Endothelial cell of umbilical vein (primary cell): ENCODE results near the gene NARS2. TPM values are rescaled to one million over a fixed set of nuclear protein-coding genes. Genes with fewer than 3 reads are reported as not detected.

Source experiments
- BruUV-seq: library from RNA; stranded (reverse); fragments of 400-500 nt; replicated peaks from 2 replicates; lab custom pipeline; 2021; lab: Mats Ljungman, UMichigan
- CTCF ChIA-PET: fragments of 300-600, 350-600 bp; sonication (Branson Sonifier 250); formaldehyde crosslinking; loops from one replicate; lab custom pipeline; 2021; ENCODE audit warnings: antibody characterized with exemption, inconsistent platforms; lab: Charles Lee
- POLR2A ChIA-PET: fragments of 300-600, 350-600 bp; sonication (Branson Sonifier 250); formaldehyde crosslinking; loops from one replicate; lab custom pipeline; 2021; ENCODE audit warnings: antibody characterized with exemption, inconsistent platforms; lab: Charles Lee
- DNase-seq: peaks from one replicate; pipeline ENCODE4 v3.0.0-alpha.2; 2011; ENCODE audit warnings: low read depth, low spot score
- FAIRE-seq: peaks from 2 replicates; lab custom pipeline; 2011; peaks lifted over from hg19 to GRCh38; lab: Jason Lieb, UNC
- H2AFZ ChIP-seq: 2 replicates; pipeline ENCODE4 v1.6.0; 2012; ENCODE audit warnings: low read depth, low read length, control low read depth, inconsistent platforms
- H3K27ac ChIP-seq: 2 replicates; pipeline ENCODE4 v1.5.1; 2011; ENCODE audit warnings: low read depth, mild to moderate bottlenecking, control low read depth, low read length, moderate library complexity; ENCODE audit not compliant: insufficient read depth
- H3K27me3 ChIP-seq, 2 experiments: 2 replicates each; pipeline versions ENCODE4 v1.6.0 to v1.6.1; 2011; ENCODE audit warnings: low read length in 2 of 2, mixed read lengths in 1 of 2; ENCODE audit not compliant: control insufficient read depth in 2 of 2, insufficient read depth in 2 of 2
- H3K36me3 ChIP-seq, 2 experiments: 2 replicates in 1 of 2; 3 replicates in 1 of 2; pipeline ENCODE4 v1.5.1; 2011; ENCODE audit warnings: low read length in 2 of 2, mild to moderate bottlenecking in 1 of 2, moderate library complexity in 1 of 2; ENCODE audit not compliant: control insufficient read depth in 2 of 2, insufficient read depth in 2 of 2; ENCODE audit errors: extremely low read depth in 1 of 2
- H3K4me1 ChIP-seq: 3 replicates; pipeline ENCODE4 v1.5.1; 2011; ENCODE audit warnings: mild to moderate bottlenecking, low read length; ENCODE audit not compliant: control insufficient read depth, insufficient read depth; ENCODE audit errors: extremely low read depth
- H3K4me2 ChIP-seq: 2 replicates; pipeline ENCODE4 v1.6.1; 2011; ENCODE audit warnings: low read length, control low read depth, mixed read lengths; ENCODE audit not compliant: insufficient read depth
- H3K4me3 ChIP-seq, 3 experiments: fragments of 200-600 bp in 1 of 3; sonication (generic), shearing (Covaris generic) in 1 of 3; replicated peaks in 1 of 3; 2 replicates each; pipeline ENCODE4 v1.5.1; 2011 to 2016; ENCODE audit warnings: control low read depth in 3 of 3, low read length in 3 of 3, mild to moderate bottlenecking in 2 of 3, inconsistent platforms in 1 of 3, low read depth in 1 of 3, moderate library complexity in 1 of 3; ENCODE audit not compliant: insufficient read depth in 1 of 3
- H3K79me2 ChIP-seq: 2 replicates; pipeline ENCODE4 v1.6.0; 2012; ENCODE audit warnings: low read length, inconsistent platforms; ENCODE audit not compliant: control insufficient read depth, insufficient read depth
- H3K9ac ChIP-seq: replicated peaks from 2 replicates; pipeline ENCODE3; 2011; ENCODE audit warnings: low read length, control low read depth; ENCODE audit not compliant: insufficient read depth; ENCODE audit errors: extremely low read depth
- H3K9me1 ChIP-seq: replicated peaks from 3 replicates; pipeline ENCODE4 v1.6.0; 2011; ENCODE audit warnings: mild to moderate bottlenecking, low read length; ENCODE audit not compliant: control insufficient read depth, insufficient read depth; ENCODE audit errors: extremely low read depth
- H3K9me3 ChIP-seq: replicated peaks from 2 replicates; pipeline ENCODE4 v1.5.1; 2012; ENCODE audit warnings: low read length, inconsistent platforms; ENCODE audit not compliant: control insufficient read depth, insufficient read depth
- H4K20me1 ChIP-seq: replicated peaks from 2 replicates; pipeline ENCODE3; 2011; ENCODE audit warnings: mild to moderate bottlenecking, low read length; ENCODE audit not compliant: control insufficient read depth, insufficient read depth; ENCODE audit errors: extremely low read depth
- CTCF ChIP-seq, 2 donors: IDR thresholded peaks; 1 replicate in 1 of 2; 2 replicates in 1 of 2; pipeline ENCODE4 v1.5.1; 2011; ENCODE audit warnings: low read length in 2 of 2, mild to moderate bottlenecking in 2 of 2, moderate library complexity in 2 of 2, control low read depth in 1 of 2, inconsistent platforms in 1 of 2, low read depth in 1 of 2; ENCODE audit not compliant: insufficient read depth in 1 of 2; ENCODE audit errors: extremely low read depth in 1 of 2
- EZH2 ChIP-seq: IDR thresholded peaks from 2 replicates; pipeline ENCODE4 v1.6.1; 2012; ENCODE audit warnings: borderline replicate concordance, low read depth, mild to moderate bottlenecking, moderate library complexity, low read length, inconsistent platforms; ENCODE audit not compliant: severe bottlenecking
- FOS ChIP-seq: IDR thresholded peaks from 2 replicates; pipeline ENCODE4 v1.6.1; 2011; ENCODE audit warnings: mild to moderate bottlenecking, low read length, moderate library complexity, borderline replicate concordance; ENCODE audit not compliant: insufficient read depth
- GATA2 ChIP-seq: IDR thresholded peaks from 2 replicates; pipeline ENCODE4 v1.7.0; 2011; ENCODE audit warnings: low read depth, mild to moderate bottlenecking, moderate library complexity, mixed read lengths, low read length; ENCODE audit not compliant: insufficient read length, insufficient read depth
- JUN ChIP-seq: IDR thresholded peaks from 2 replicates; pipeline ENCODE4 v1.6.1; 2011; ENCODE audit warnings: borderline replicate concordance, low read depth; ENCODE audit not compliant: insufficient read length, insufficient read depth
- MAX ChIP-seq: IDR thresholded peaks from 2 replicates; pipeline ENCODE4 v1.6.1; 2011; ENCODE audit not compliant: insufficient read depth, insufficient read length
- MYC ChIP-seq: IDR thresholded peaks from one replicate; pipeline ENCODE4 v1.6.1; 2011; ENCODE audit warnings: mild to moderate bottlenecking, low read depth, low read length
- POLR2A ChIP-seq: IDR thresholded peaks from 2 replicates; pipeline ENCODE4 v1.6.1; 2012; ENCODE audit warnings: low read depth, mild to moderate bottlenecking, control low read depth, low read length
- POLR2AphosphoS5 ChIP-seq: IDR thresholded peaks from 2 replicates; pipeline ENCODE4 v1.6.1; 2012; ENCODE audit warnings: low read depth, mild to moderate bottlenecking, control low read depth, low read length, moderate library complexity; ENCODE audit not compliant: insufficient read depth
- dilution Hi-C: fragments of 300-500 bp; cut with MboI; formaldehyde crosslinking; loops from one replicate; pipeline ENCODE4 v1.15.0; 2019; ENCODE audit warnings: low sequenced_read_pairs; ENCODE audit not compliant: extremely low pct_ligation_motif_present
- intact Hi-C: fragments of 100-400 bp; cut with micrococcal nuclease; formaldehyde crosslinking; loops from one replicate; pipeline ENCODE4 v1.10.0; 2022
- polyA plus RNA-seq, 4 experiments: library from polyadenylated mRNA; depleted of rRNA in 3 of 4; stranded (reverse) in 3 of 4; unstranded in 1 of 4; fragments of >200 nt; gene quantifications; 2 replicates each; pipeline versions ENCODE4 v1.2.1 to v1.2.3, GENCODE V29; 2011 to 2012; ENCODE audit warnings: missing spikeins in 1 of 4
- total RNA-seq: library from RNA; stranded (reverse); gene quantifications from 2 replicates; pipeline ENCODE4 v1.2.3, GENCODE V29; 2021

The NARS2 gene
- total and polyA plus RNA-seq, 2 donors (not counting 3 experiments of a cell fraction or from before 2014, with no cell fraction given) = 6.9 to 16.7 TPM

- Histone ChIP-seq H3K36me3 (no peaks in the 10 kb centered on the region), H3K9ac (no peak overlapping the region), H3K9me1 (no peaks in the 10 kb centered on the region), H3K79me2 (peaks cover 77% of the 10 kb centered on the region), H4K20me1 (peaks cover 14% of the 10 kb centered on the region), H3K27ac (no peak overlapping the region), H3K4me1 (no peaks in the 10 kb centered on the region), H3K27me3 (no peaks in the 10 kb centered on the region), H3K4me2 (no peak overlapping the region), H3K4me3 (no peak overlapping the region), H2AFZ (no peak overlapping the region), H3K9me3 (no peaks in the 10 kb centered on the region)
- no TSS peak for BruUV-seq
- dilution Hi-C loops = no loop called here
- TF ChIP-seq EZH2 (no peak), JUN (no peak), GATA2 (no peak), FOS (no peak), POLR2AphosphoS5 (no peak), MAX (no peak), POLR2A (no peak), MYC (no peak), CTCF (IDR thresholded peaks at IDR 0.05; ENCODE audit: extremely low read depth in 1 of 2, insufficient read depth in 1 of 2, low read depth in 1 of 2, low read length in 2 of 2) (no peak)
- FAIRE-seq (no peak), DNase-seq (no peak)
- ChIA-PET CTCF (interaction anchor here (1.0 to 3.1 kb wide), 4 partner anchors 18 to 170 kb away, joined by 3 to 10 read pairs (median 4); no protein-coding TSS in a partner anchor), POLR2A (no interaction called here)
- intact Hi-C loops = no loop called here
Measured at GRCh38 chr11:78398715-78399114, 175.9 kb downstream of the NARS2 start.
